HG03378 (cell line): ENCODE measurements around the gene HEXD.
A peak's percentile ranks its signal among the peaks of the same experiment; 100 is the strongest.
"Not testable (repeated sequence)": the region's sequence is repeated elsewhere in the genome, so short reads cannot be mapped to it uniquely, and the experiment has no call there.

ENCODE experiments used
- ATAC-seq: cut with Tn5 transposase; IDR thresholded peaks from one replicate; pipeline ENCODE4 v1.9.1; 2021; ENCODE audit warnings: mild to moderate bottlenecking, moderate library complexity; ENCODE audit not compliant: unreplicated experiment

Gene HEXD

DNA sequence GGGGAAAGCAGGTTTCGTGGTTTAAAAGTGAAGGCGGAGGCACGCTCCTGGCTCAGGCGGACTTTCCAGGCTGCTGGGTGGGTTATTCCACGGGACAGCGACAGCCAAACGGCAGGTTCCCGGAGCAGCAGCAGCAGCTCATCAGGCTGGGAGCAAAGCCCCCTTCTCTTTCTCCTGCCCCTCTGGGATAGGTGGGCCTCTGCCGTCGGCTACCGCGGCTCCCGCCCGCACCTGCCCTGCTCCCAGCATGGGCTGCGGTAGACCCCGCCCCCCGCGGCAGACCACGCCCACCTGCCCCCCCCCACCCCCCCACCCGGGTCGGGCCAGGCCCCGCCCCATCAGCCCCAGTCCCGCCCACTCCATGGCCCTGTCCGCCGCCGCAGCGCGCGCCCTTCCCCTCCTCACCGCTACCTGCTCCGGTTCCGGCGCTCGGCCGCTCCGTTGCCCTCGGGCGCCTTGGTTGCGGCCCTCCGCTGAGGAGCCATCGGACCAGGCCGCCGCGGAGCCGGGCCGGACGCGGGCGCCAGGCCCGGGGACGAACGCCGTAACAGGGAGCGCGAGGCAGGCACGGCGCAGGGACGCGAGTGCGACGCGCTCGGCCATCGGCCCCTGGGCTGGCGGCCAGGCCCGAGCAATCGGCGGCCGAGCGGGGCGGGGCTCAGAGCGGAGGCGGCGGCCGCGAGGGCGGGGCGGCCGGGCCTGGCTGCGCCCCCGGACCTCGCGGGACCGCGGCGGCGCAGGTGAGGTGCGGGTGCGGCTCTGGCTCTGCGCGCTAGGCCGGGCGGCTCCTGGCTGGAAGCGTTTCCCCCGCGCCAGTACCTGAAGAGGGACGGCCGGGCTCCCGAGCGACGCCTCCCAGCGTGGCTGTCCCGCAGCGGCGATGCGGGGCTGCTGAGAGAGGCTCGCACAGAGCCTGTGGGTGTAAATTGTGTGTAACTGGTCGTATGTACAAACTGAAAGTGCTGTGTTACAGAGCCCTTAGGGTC is at the start of gene HEXD, which contains the start of gene OGFOD3:
HEXD (plus strand) TSS at position 347 of the 986 bp plus-strand sequence. CDS start 1,453 bp downstream, outside the sequence.
OGFOD3 (minus strand) TSS at position 586 of the 986 bp plus-strand sequence; CDS start at position 485, 101 bp downstream.
- ATAC-seq = peak; percentile 56

DNA sequence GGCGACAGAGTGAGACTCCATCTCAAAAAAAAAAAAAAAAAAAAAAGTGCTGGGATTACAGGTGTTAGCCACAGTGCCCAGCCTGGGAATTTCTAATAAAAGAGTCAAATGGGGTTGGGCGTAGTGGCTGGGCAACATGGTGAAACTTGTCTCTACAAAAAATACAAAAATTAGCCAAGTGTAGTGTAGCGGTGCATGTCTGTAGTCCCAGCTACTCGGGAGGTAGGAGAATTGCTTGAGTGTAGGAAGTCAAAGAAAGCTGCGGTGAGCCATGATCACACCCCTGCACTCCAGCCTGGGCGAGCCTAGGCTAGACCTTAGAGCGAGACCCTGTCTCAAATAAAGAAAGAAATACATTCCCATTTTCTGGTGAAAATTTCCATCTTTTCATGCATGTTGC is 48.9 kb upstream of the HEXD start:
- no peak for ATAC-seq

DNA sequence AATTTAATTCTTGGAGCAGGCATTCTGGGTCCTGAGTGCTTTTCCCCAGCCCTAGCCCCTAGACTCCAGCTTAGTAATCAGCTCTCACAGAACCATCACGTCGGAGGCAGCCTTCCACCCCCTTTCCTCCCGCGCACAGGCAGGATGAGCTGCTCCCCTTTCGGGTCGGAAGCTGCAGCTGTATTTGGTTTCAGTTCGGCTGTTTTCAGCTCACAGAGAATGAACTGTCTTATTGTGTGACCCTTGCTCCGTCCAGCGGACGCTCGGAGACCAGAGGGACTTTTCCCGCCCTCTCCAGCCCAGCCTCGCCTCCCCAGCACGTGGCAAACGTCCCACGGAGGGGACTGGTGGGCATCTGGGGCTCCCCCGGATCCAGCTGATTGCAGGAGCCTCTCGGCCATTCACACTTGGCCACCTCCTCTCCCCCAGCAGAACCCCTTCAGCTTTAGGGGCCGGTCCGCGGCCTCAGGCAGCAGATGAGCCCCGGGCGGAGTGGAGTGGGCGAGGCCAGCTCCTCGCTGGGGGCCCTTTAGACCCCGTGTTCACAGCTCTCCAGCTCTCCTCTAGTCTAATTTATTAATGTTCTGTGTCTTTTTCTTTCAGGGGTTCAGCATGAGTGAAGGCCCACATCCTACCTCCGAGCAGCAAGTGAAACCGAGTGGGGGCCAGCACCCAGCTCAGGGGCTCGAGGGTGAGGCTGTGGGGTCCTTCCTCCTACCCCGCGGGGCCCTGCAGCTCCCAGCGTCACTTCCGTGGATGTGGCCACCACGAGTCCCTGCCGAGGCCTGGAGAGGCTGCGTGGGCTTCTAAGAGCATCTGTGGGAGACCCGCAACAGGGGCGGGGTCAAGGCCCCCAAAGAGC is 47.4 kb upstream of the HEXD start:
- ATAC-seq = no peak

DNA sequence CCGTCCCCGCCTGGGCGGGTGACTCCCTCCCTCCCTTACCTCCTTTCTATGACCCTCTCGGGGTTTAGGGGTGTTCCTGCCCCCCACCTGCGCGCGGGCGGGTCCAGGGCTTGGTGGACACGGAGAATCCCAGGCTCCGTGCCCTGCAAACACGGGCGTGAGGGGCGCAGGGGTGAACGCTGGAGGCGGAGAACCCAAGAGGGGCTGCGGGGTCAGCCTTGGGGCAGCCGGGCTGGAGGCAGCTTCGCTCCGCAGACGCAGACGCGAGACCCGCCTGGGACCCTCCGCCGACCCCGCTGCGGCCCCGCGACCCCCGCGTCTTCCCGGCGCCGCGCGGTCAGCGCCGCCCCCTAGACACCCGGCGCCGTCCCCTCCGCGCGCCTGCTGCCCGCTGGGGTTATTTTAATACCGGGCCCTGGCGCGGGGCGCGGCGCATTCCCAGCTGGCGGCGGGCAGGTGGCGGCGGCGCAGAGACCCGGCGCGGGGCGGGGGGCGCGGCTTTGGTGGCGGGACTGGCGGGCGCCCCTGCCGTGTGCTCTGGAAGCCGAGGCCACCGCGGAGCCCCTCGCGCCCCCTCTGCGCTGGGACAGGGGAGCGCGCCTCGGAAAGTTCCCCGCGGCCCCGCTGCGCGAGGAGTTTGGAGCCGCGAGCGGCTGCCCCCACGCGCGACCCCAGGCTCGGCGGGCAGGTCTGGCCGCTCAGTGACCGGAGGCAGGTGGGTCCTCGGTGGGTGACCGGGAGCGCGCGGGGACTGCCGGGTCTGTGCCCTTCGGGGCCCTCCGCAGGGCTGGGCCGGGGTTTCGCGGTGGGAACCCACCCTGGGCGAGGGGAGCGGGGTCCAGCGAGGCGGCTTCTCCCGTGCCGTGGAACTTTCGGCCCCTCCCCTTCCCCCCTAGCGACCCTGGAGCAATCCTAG is 46.6 kb upstream of the HEXD start, which contains the start of gene UTS2R:
UTS2R (plus strand) TSS at position 433 of the 916 bp plus-strand sequence. CDS start 2,560 bp downstream, outside the sequence.
- ATAC-seq = no peak

DNA sequence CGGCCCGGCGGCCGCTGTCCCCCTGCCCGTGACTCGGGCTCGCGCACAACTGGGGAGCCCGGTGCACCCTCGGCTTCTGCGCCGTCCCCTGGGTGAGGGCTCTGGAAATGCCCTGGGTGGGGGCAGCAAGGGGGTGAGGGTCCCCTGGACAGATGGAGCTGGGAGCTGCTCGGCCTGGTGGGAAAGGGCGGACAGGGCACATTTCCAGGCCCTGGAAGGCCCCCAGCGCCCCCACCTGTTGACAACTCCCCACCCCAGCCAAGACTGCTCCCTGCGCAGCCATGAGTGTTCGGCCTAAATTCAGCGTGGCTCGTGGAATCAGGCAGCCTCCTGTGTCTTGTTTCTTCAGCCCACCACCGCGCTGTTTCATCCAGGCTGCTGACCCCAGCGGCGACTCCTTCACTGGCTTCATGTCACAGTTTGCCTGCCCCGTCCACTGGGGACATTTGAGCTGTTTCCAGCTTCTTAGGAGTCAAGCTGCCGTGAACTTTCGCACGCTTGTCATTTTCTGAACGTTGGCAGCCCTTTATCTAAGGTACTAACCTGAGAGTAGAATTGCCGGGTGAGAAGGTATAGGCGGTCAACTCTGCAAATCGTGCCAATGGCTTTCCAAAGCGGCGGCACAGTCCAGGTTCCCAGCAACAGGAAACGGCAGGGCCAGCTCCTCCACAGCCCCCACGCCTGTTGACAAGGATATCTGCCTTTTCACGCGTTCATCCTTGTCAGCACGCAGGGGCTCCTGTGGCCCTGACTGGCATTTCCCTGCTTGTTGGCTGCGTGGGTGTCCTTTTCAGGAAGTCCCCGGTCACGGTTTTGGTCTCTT is 45.7 kb upstream of the HEXD start:
- ATAC-seq = no peak

DNA sequence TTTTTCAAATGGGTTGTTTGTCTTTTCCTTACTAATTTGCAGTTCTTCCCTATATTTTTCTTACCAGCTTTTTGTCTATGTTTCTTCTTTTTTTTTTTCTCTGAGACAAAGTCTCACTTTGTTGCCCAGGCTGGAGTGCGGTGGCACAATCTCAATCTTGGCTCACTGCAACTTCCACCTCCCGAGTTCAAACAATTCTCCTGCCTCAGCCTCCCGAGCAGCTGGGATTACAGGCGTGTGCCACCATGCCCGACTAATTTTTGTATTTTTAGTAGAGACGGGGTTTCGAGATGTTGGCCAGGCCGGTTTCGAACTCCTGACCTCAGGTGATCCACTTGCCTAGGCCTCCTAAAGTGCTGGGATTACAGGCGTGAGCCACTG is 45.1 kb upstream of the HEXD start:
- ATAC-seq = not testable (repeated sequence)

DNA sequence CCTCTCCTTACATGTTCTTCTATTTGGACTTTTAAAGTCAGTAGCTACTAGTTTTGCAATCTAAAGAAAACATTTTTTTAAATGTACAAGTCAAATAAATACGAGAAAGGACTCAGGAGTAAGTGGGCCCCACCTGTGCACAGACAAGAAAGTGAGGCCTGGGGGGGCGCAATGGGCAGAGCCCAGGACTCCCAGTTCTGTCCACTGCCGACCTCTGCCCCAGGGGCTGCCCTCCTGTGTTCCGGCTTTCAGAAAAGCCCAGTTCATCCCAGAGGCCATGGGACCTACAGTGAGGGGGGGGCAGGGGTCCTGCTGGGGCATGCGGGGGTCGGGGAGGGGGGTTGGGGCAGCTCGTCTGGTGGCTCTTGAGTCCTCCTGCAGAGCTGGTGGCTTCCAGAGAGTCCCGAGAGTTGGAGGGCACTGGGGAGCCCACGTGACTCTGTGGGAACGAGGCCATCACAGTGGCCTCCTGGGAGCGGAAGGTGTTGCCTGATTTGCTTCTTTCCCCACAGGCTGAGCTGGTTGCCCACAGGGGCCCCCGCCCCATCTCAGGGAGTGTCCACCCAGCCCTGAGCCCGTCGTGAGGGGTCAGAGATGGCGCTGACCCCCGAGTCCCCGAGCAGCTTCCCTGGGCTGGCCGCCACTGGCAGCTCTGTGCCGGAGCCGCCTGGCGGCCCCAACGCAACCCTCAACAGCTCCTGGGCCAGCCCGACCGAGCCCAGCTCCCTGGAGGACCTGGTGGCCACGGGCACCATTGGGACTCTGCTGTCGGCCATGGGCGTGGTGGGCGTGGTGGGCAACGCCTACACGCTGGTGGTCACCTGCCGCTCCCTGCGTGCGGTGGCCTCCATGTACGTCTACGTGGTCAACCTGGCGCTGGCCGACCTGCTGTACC is 44.2 kb upstream of the HEXD start:
- no peak for ATAC-seq

DNA sequence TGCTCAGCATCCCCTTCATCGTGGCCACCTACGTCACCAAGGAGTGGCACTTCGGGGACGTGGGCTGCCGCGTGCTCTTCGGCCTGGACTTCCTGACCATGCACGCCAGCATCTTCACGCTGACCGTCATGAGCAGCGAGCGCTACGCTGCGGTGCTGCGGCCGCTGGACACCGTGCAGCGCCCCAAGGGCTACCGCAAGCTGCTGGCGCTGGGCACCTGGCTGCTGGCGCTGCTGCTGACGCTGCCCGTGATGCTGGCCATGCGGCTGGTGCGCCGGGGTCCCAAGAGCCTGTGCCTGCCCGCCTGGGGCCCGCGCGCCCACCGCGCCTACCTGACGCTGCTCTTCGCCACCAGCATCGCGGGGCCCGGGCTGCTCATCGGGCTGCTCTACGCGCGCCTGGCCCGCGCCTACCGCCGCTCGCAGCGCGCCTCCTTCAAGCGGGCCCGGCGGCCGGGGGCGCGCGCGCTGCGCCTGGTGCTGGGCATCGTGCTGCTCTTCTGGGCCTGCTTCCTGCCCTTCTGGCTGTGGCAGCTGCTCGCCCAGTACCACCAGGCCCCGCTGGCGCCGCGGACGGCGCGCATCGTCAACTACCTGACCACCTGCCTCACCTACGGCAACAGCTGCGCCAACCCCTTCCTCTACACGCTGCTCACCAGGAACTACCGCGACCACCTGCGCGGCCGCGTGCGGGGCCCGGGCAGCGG is 43.4 kb upstream of the HEXD start:
- ATAC-seq = no peak

DNA sequence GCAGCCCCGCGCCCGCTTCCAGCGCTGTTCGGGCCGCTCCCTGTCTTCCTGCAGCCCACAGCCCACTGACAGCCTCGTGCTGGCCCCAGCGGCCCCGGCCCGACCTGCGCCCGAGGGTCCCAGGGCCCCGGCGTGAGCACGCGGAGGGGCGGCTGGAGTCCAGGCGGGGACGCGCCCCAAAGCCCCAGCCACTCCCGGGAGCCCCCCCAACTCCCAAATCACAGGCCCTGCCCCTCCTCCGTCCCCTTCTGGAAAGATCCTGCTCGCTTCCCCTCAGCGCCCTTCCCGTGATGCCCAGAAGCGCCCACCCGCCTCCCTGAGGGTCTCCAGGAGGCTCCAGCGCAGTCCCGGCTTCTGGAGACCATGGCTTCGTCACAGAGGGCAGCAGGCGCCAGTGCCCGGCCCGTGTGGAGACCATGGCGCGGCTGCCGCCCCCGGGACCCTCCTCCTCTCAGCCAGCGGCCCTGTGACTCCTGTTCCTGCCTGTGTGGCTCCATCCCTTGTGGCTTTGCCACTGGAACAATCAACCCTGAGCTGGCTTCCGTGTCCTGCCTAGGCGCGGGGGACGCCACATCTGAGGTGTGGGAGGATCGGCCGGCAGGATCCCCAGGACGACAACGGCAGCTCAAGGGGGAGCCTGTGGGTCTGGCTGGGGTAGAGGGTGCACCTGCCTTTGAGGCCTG is 42.6 kb upstream of the HEXD start:
- ATAC-seq = no peak

DNA sequence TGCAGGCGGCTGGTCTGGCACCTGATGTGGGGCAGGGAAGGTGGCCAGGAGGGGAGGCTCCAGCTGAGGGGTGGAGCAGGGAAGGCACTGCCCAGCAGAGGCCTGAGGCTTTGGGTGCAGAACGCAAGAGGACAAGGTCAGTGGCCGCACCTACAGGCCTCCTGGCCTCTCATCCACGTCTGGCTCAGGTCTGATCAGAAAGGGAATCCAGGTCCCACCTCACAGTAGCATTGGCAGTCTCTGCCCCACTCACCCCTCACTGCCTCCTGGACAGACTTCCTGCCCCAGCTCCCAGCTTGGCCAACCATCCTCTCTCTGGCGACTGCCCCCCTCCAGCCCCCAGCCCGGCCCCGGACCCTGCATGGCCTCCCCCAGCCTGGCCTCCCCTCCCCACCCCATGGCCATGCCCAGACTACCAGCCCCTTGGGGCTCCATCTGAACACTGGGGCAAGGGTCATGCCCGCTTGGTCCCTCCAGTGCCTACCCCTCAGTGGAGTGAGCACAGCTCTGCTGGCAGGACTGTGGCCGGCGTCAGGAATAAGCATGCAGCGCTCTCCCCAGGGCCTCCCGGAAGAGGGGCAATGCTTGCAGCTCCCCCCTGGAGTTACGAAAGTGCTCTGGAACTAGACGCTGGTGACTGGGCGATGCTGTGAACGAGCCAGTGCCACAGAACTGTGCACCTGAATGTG is 42.0 kb upstream of the HEXD start:
- ATAC-seq = no peak

DNA sequence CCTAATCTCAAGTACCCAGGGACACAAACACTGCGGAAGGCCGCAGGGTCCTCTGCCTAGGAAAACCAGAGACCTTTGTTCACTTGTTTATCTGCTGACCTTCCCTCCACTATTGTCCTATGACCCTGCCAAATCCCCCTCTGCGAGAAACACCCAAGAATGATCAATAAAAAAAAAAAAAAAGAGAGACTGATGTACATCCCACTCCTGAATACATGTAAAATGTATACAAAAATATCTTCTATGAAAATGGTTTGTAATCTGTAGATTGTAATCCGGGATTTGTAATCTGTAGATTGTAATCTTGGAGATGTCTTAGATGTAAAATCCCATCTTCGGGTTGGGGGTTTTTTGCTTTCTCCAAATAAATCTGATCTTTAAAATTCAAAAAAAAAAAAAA is 40.9 kb upstream of the HEXD start:
- not testable (repeated sequence) for ATAC-seq

DNA sequence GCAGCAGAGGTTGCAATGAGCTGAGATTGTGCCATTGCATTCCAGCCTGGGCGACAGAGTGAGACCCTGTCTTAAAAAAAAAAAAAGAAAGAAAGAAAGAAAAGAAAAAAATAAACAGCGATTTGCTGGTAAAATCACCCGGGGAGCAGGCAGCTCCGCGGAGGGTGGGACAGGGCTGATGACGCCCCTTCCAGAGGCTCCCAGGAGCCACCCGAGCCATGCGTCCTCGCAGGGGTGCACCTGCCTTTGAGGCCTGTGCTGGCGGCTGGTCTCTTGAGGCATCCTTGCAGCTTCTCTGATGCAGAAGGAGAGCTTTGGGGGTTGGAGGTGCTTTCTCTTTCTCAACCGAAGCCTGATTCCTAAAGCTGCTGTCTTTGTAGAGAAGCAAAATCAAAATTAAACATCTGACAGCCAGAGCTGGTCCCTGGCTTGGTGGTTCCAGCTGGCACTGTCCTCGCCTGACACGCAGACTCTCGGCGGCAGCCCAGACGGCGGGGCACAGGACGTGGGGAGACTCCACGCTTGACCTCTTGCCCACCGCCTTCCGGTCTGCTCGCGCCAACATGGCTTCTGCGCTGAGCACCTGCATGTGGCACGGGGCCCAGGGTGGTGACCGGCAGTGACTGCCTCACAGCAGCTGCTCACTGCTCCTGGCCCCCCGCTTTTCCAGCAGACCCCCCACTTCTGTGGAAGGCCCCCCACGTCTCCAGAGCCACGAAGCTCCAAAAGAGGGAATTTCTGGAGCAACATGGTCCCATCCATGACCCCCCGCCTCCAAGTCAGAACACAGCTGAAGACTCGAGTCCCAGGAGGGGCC is 40.0 kb upstream of the HEXD start:
- ATAC-seq = no peak

DNA sequence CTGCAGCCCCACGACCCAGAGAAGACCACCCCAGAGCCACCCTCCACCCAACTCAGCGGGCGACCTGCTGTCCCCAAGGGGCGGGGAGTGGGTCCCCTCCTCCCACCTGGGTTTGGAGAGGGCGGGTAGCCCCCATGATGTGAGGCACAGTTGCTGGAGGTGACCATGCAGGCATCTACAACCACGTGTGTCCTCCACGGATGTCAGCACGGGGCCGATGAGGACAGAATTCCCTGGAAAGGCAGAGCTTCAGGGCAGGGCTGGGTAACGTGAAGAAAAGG is 39.5 kb upstream of the HEXD start:
- ATAC-seq = no peak

DNA sequence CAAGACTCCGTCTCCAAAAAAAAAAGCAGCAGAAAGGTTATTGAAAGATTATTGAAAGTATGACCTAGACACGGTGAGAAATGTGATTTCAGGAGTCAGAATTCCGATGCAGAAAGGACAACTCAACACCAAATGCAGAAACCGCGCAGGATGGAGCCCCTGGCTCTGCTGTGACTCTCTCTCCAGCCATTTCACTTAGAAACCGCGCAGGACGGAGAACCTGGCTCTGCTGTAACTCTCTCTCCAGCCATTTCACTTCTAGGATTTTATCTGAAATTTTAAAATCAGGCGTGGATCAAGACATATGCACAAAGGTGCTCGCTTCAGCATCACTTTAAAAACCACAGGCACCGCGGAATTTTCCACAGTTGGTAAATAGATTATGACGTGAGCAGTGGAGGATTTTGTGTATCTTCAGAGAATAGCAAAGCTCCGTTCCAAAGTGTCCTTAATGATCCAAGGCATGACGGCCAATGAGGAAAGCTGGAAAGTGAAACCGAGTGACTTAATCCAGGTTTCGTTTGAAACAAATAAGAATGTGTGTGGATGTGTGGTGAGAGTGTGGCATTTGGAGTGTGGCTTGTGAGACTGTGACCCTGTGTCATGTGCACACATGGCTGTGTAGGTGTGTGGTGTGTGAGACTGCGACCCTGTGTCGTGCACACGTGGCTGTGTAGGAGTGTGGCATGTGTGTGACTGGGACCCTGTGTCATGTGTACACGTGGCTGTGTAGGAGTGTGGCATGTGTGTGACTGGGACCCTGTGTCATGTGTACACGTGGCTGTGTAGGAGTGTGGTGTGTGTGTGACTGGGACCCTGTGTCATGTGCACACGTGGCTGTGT is 37.1 kb upstream of the HEXD start:
- no peak for ATAC-seq

DNA sequence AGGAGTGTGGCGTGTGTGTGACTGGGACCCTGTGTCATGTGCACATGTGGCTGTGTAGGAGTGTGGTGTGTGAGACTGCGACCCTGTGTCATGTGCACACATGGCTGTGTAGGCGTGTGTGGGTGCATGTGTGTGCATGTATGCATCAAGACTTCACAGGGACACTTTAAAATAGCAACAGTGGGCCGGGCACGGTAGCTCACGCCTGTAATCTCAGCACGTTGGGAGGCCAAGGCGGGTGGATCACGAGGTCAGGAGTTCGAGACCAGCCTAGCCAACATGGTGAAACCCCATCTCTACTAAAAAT is 36.5 kb upstream of the HEXD start:
- not testable (repeated sequence) for ATAC-seq
